GM12878 (cell line): Measurements from ENCODE around the gene SUSD1. TPM values are rescaled to one million over a fixed set of nuclear protein-coding genes. Genes with fewer than 3 reads are reported as not detected.

Source experiments
- ATAC-seq: fragments of 200-7000 bp; cut with Tn5 transposase; 3 replicates; pipeline ENCODE4 v1.9.1; 2020; ENCODE audit warnings: mild to moderate bottlenecking, moderate library complexity
- BruUV-seq: library from RNA; stranded (reverse); fragments of 400-500 nt; replicated peaks from 2 replicates; lab custom pipeline; 2021; lab: Mats Ljungman, UMichigan
- CTCF ChIA-PET: fragments of 300-600 bp; sonication (Branson Sonifier 250); formaldehyde crosslinking; extraction: SDS; loops from one replicate; lab custom pipeline; 2021; ENCODE audit warnings: inconsistent platforms; lab: Yijun Ruan, JAX
- POLR2A ChIA-PET: fragments of 350-600 bp; formaldehyde crosslinking; extraction: SDS; loops from one replicate; lab custom pipeline; 2021; ENCODE audit warnings: inconsistent platforms; lab: Charles Lee
- RAD21 ChIA-PET: fragments of 300-600 bp; sonication (Branson Sonifier 250); formaldehyde crosslinking; loops from one replicate; lab custom pipeline; 2023; ENCODE audit warnings: antibody characterized with exemption; ENCODE audit not compliant: unreplicated experiment; lab: Charles Lee
- SMC1A ChIA-PET: fragments of 300-600 bp; sonication (Branson Sonifier 250); formaldehyde crosslinking; loops from one replicate; lab custom pipeline; 2023; ENCODE audit not compliant: unreplicated experiment, uncharacterized antibody; lab: Charles Lee
- DNase-seq: peaks from one replicate; pipeline ENCODE4 v3.0.0-alpha.2; 2011; ENCODE audit warnings: low read depth, low spot score
- FAIRE-seq: peaks from 3 replicates; lab custom pipeline; 2011; peaks lifted over from hg19 to GRCh38; lab: Jason Lieb, UNC
- H2AFZ ChIP-seq: 2 replicates; pipeline ENCODE4 v1.6.0; 2011; ENCODE audit warnings: low read depth, low read length, control low read depth; ENCODE audit not compliant: control insufficient read depth
- H3K27ac ChIP-seq: 2 replicates; pipeline ENCODE4 v1.5.1; 2011; ENCODE audit warnings: control low read depth; ENCODE audit not compliant: control insufficient read depth, insufficient read depth
- H3K27me3 ChIP-seq, 2 experiments: replicated peaks in 1 of 2; 2 replicates each; pipeline versions ENCODE4 v1.6.0 to v1.6.1; 2011; ENCODE audit warnings: low read length in 1 of 2; ENCODE audit not compliant: control insufficient read depth in 2 of 2, insufficient read depth in 2 of 2
- H3K36me3 ChIP-seq, 2 experiments: 2 replicates each; pipeline ENCODE4 v1.5.1; 2011; ENCODE audit warnings: low read length in 1 of 2; ENCODE audit not compliant: control insufficient read depth in 2 of 2, insufficient read depth in 2 of 2
- H3K4me1 ChIP-seq: 2 replicates; pipeline ENCODE4 v1.6.1; 2011; ENCODE audit warnings: mild to moderate bottlenecking, low read length, moderate library complexity, mixed read lengths; ENCODE audit not compliant: control insufficient read depth, insufficient read depth
- H3K4me2 ChIP-seq: 2 replicates; pipeline ENCODE4 v1.6.0; 2011; ENCODE audit warnings: control low read depth; ENCODE audit not compliant: control insufficient read depth, insufficient read depth
- H3K4me3 ChIP-seq: fragments of 200-600 bp; sonication (generic); 2 replicates; pipeline ENCODE4 v1.5.1; 2016
- H3K79me2 ChIP-seq: 2 replicates; pipeline ENCODE4 v1.6.0; 2011; ENCODE audit warnings: low read length; ENCODE audit not compliant: control insufficient read depth, insufficient read depth
- H3K9ac ChIP-seq: 2 replicates; pipeline ENCODE4 v1.8.0; 2011; ENCODE audit warnings: low read length, control low read depth, mixed read lengths; ENCODE audit not compliant: control insufficient read depth, insufficient read depth
- H3K9me3 ChIP-seq: replicated peaks from 3 replicates; pipeline ENCODE4 v1.5.1; 2011; ENCODE audit warnings: mild to moderate bottlenecking, low read length; ENCODE audit not compliant: control insufficient read depth, insufficient read depth
- H4K20me1 ChIP-seq: 2 replicates; pipeline ENCODE4 v1.6.0; 2011; ENCODE audit not compliant: control insufficient read depth, insufficient read depth
- BACH1 ChIP-seq: fragments of 450-650 bp; IDR thresholded peaks from 2 replicates; pipeline ENCODE4 v1.6.1; 2017; ENCODE audit warnings: mild to moderate bottlenecking, borderline replicate concordance
- BMI1 ChIP-seq: fragments of 450-650 bp; IDR thresholded peaks from 2 replicates; pipeline ENCODE4 v1.6.1; 2016; ENCODE audit warnings: mild to moderate bottlenecking, moderate library complexity, borderline replicate concordance
- CBX3 ChIP-seq: fragments of 200-600 bp; sonication (generic); IDR thresholded peaks from 2 replicates; pipeline ENCODE4 v1.6.1; 2016; ENCODE audit warnings: low read depth, borderline replicate concordance
- DPF2 ChIP-seq: fragments of 450-650 bp; IDR thresholded peaks from 2 replicates; pipeline ENCODE4 v1.6.1; 2017; ENCODE audit warnings: mild to moderate bottlenecking
- JUND ChIP-seq: IDR thresholded peaks from 2 replicates; pipeline ENCODE4 v1.6.1; 2012; ENCODE audit warnings: low read depth, mild to moderate bottlenecking, low read length, improper control_type of control experiment, moderate library complexity
- KAT2A ChIP-seq: conservative IDR thresholded peaks from 2 replicates; pipeline ENCODE4 v1.6.1; 2011; ENCODE audit warnings: low read depth, low read length; ENCODE audit not compliant: control insufficient read depth
- KLF5 ChIP-seq: fragments of 450-650 bp; IDR thresholded peaks from 2 replicates; pipeline ENCODE4 v1.6.1; 2014; ENCODE audit warnings: mild to moderate bottlenecking; ENCODE audit not compliant: partially characterized antibody
- MTA3 ChIP-seq: IDR thresholded peaks from 2 replicates; pipeline ENCODE4 v1.6.1; 2012; ENCODE audit warnings: low read length, inconsistent platforms, borderline replicate concordance
- MYC ChIP-seq: IDR thresholded peaks from 2 replicates; pipeline ENCODE4 v1.6.1; 2011; ENCODE audit warnings: mild to moderate bottlenecking, low read length, moderate library complexity, inconsistent platforms; ENCODE audit not compliant: insufficient read depth, insufficient replicate concordance, insufficient read length, severe bottlenecking
- NFYA ChIP-seq: IDR thresholded peaks from 2 replicates; pipeline ENCODE4 v1.6.1; 2011; ENCODE audit warnings: low read depth, mild to moderate bottlenecking, low read length, improper control_type of control experiment, borderline replicate concordance
- NR2C2 ChIP-seq: IDR thresholded peaks from 2 replicates; pipeline ENCODE4 v1.6.1; 2011; ENCODE audit warnings: borderline replicate concordance, low read depth; ENCODE audit not compliant: control insufficient read depth, insufficient read length
- NRF1 ChIP-seq: conservative IDR thresholded peaks from 2 replicates; pipeline ENCODE4 v1.6.1; 2011; ENCODE audit warnings: mild to moderate bottlenecking, low read depth, low read length, improper control_type of control experiment
- PAX5 ChIP-seq: IDR thresholded peaks from 2 replicates; pipeline ENCODE4 v1.6.1; 2011; ENCODE audit warnings: low read depth, low read length, borderline replicate concordance
- RAD21 ChIP-seq: IDR thresholded peaks from 2 replicates; pipeline ENCODE4 v1.6.1; 2011; ENCODE audit warnings: mild to moderate bottlenecking, low read depth, low read length, moderate library complexity; ENCODE audit not compliant: insufficient read depth
- RAD51 ChIP-seq: fragments of 450-650 bp; IDR thresholded peaks from 2 replicates; pipeline ENCODE4 v1.6.1; 2016; ENCODE audit warnings: moderate library complexity, mild to moderate bottlenecking, inconsistent platforms
- RB1 ChIP-seq: fragments of 450-650 bp; formaldehyde crosslinking; IDR thresholded peaks from 2 replicates; pipeline ENCODE4 v1.6.1; 2017; ENCODE audit warnings: mild to moderate bottlenecking, borderline replicate concordance
- RBBP5 ChIP-seq: fragments of 200-600 bp; sonication (generic); conservative IDR thresholded peaks from 2 replicates; pipeline ENCODE4 v1.6.1; 2016
- TARDBP ChIP-seq: IDR thresholded peaks from 2 replicates; pipeline ENCODE4 v1.6.1; 2016; ENCODE audit warnings: borderline replicate concordance
- YBX1 ChIP-seq: fragments of 450-650 bp; IDR thresholded peaks from 2 replicates; pipeline ENCODE4 v1.6.1; 2016; ENCODE audit warnings: antibody characterized with exemption
- ZNF207 ChIP-seq: fragments of 450-650 bp; IDR thresholded peaks from 2 replicates; pipeline ENCODE4 v1.6.1; 2014; ENCODE audit warnings: antibody characterized with exemption, mild to moderate bottlenecking, borderline replicate concordance
- ZSCAN29 ChIP-seq: fragments of 450-650 bp; IDR thresholded peaks from 2 replicates; pipeline ENCODE4 v1.6.1; 2017; ENCODE audit warnings: mild to moderate bottlenecking, moderate library complexity
- WGBS: methylation state at CpG from one replicate; pipeline ENCODE4 v1.1.6; 2016; ENCODE audit warnings: low lambda C conversion rate; ENCODE audit not compliant: insufficient replicate concordance, insufficient coverage; ENCODE audit errors: missing lambda C conversion rate; 5-methylcytosine and 5-hydroxymethylcytosine counted together
- in situ Hi-C: fragments of 300-500 bp; cut with MboI; formaldehyde crosslinking; loops from 9 replicates; pipeline ENCODE4 v1.14.3; 2018; ENCODE audit warnings: mixed read lengths
- intact Hi-C: fragments of 100-400 bp; cut with micrococcal nuclease; formaldehyde crosslinking; loops from one replicate; pipeline ENCODE4 v1.14.2; 2022; ENCODE audit not compliant: unreplicated experiment
- polyA plus RNA-seq, 11 experiments: library from polyadenylated mRNA; depleted of rRNA in 4 of 11; unstranded in 6 of 11; stranded (reverse) in 5 of 11; fragments of >200 nt; fragmentation: Nextera tagmentation in 4 of 11; fragmentation: Illumina TruSeq in 1 of 11; extraction: Ambion mirVana in 4 of 11; extraction: Trizol in 1 of 11; gene quantifications; 1 replicate in 1 of 11; 2 replicates in 10 of 11; pipeline versions ENCODE4 v1.2.1 to v1.2.3, GENCODE V29; 2011 to 2016; ENCODE audit warnings: inconsistent platforms in 2 of 11, missing spikeins in 2 of 11, low read depth in 1 of 11
- total RNA-seq, 4 experiments: library from RNA; depleted of rRNA in 3 of 4; stranded (reverse); fragments of >200 nt in 3 of 4; fragmentation: Illumina TruSeq in 1 of 4; extraction: Trizol in 1 of 4; gene quantifications; 2 replicates each; pipeline versions ENCODE4 v1.2.1 to v1.2.3, GENCODE V29; 2013 to 2021
- TF ChIP-seq, protein P1 (sequence below): fragments of 450-650 bp; IDR thresholded peaks from 2 replicates; pipeline ENCODE4 v1.6.1; 2016; ENCODE audit warnings: mild to moderate bottlenecking, moderate library complexity, borderline replicate concordance

SUSD1 gene
- total and polyA plus RNA-seq, 10 of the 15 experiments (the other 5 are each of a cell fraction or from before 2014, with no cell fraction given): 6.7 to 20.8 (median 13.2) TPM

- TF ChIP-seq RAD51 (no peak), DPF2 (no peak), RBBP5 (no peak), NRF1 (no peak), BMI1 (no peak), KAT2A (no peak)
These were observed 1.4 kb downstream of the SUSD1 start (continued) for GRCh38 chr9:112173489-112174221.

DNA sequence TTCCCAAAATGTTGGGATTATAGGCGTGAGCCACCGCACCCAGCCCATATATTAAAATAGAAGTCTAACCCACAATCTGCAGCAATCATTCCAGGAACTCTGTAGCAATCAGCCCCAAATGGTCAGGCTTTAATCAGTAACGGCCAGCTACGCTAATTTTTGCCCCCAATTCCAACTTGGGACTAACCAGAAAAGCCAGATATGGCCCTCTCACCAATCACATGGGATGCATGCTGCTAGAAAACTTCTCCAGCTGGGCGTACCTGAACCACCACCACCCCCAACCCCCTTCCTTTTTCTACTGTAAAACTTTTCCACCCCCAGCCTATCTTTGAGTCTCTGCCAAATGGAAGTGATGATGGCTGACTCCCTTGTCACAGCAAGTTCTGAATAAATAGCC lies 4.1 kb downstream of the SUSD1 start:
- Histone ChIP-seq H3K27ac (no peak overlapping the region), H3K36me3 (no peaks in the 10 kb centered on the region), H3K9me3 (no peaks in the 10 kb centered on the region), H3K4me2 (no peak overlapping the region), H3K9ac (no peak overlapping the region), H4K20me1 (no peaks in the 10 kb centered on the region), H3K4me3 (no peak overlapping the region), H3K27me3 (no peaks in the 10 kb centered on the region; a peak in 1 of 4 replicates), H3K4me1 (peaks cover 10% of the 10 kb centered on the region), H2AFZ (no peak overlapping the region), H3K79me2 (no peaks in the 10 kb centered on the region)
- ATAC-seq: no peak
- 95% methylated on average over 5 of the region's 5 CpGs for WGBS
- ChIA-PET RAD21 (no interaction called here), POLR2A (no interaction called here), SMC1A (interaction anchor here (0.8 kb wide), 1 partner anchor 19 kb away, joined by 3 read pairs; no protein-coding TSS in a partner anchor), CTCF (no interaction called here)
- in situ Hi-C loops (no loop called here), intact Hi-C loops (loop anchor here (5.0 kb wide), 1 partner anchor 161 kb away; the partner anchor contains the start of gene PTBP3)
- BruUV-seq: no TSS peak
- no peak for DNase-seq
- FAIRE-seq: no peak
- TF ChIP-seq YBX1 (no peak), RAD21 (no peak), ZSCAN29 (no peak), MTA3 (no peak), MYC (no peak), NFYA (no peak), BACH1 (no peak), NR2C2 (no peak), JUND (no peak), KLF5 (no peak), ZNF207 (no peak), PAX5 (no peak), TARDBP (no peak), CBX3 (no peak), RB1 (no peak)
- TF ChIP-seq, protein P1, sequence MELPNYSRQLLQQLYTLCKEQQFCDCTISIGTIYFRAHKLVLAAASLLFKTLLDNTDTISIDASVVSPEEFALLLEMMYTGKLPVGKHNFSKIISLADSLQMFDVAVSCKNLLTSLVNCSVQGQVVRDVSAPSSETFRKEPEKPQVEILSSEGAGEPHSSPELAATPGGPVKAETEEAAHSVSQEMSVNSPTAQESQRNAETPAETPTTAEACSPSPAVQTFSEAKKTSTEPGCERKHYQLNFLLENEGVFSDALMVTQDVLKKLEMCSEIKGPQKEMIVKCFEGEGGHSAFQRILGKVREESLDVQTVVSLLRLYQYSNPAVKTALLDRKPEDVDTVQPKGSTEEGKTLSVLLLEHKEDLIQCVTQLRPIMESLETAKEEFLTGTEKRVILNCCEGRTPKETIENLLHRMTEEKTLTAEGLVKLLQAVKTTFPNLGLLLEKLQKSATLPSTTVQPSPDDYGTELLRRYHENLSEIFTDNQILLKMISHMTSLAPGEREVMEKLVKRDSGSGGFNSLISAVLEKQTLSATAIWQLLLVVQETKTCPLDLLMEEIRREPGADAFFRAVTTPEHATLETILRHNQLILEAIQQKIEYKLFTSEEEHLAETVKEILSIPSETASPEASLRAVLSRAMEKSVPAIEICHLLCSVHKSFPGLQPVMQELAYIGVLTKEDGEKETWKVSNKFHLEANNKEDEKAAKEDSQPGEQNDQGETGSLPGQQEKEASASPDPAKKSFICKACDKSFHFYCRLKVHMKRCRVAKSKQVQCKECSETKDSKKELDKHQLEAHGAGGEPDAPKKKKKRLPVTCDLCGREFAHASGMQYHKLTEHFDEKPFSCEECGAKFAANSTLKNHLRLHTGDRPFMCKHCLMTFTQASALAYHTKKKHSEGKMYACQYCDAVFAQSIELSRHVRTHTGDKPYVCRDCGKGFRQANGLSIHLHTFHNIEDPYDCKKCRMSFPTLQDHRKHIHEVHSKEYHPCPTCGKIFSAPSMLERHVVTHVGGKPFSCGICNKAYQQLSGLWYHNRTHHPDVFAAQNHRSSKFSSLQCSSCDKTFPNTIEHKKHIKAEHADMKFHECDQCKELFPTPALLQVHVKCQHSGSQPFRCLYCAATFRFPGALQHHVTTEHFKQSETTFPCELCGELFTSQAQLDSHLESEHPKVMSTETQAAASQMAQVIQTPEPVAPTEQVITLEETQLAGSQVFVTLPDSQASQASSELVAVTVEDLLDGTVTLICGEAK: no peak
